ENCODE results near the gene CRYAB. TPM values are rescaled to one million over a fixed set of nuclear protein-coding genes. Genes with fewer than 3 reads are reported as not detected.

The CRYAB gene
- total RNA-seq, 1 experiment from 2014 or later: 1.6 TPM

DNA sequence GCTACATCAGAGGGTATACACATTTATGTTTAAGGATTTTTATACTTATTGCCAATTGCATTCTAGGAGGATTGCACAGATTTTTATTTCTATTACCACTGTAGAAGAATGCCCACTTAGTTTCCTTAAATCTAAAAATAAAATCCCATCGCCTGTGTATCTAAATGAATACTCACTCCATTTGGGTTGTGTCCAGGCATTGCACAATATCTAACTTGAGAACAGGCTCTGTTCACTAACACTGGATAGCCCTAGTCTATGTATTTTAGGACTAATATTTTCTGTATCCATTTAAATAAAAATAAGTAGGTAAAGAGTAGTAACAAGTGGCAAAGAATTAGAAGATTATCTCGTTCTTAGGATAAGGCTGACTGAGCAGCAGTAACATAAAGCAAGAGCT, 11.2 kb upstream of the CRYAB start:
- ChIA-PET CTCF (no interaction called here), POLR2A (ENCODE audit: low non-redundant PET) (no interaction called here)
- intact Hi-C loops (cut with micrococcal nuclease; ENCODE audit: unreplicated experiment): no loop called here
- H3K9me3 ChIP-seq (ENCODE audit: low read depth, low read length, poor library complexity, severe bottlenecking): no peaks in the 10 kb centered on the region
- H3K36me3 ChIP-seq (ENCODE audit: insufficient read depth, low read length, poor library complexity, severe bottlenecking): no peaks in the 10 kb centered on the region
- no peak overlapping the region for H3K4me3 ChIP-seq (ENCODE audit: low read depth, low read length, poor library complexity, severe bottlenecking)
- TF ChIP-seq, protein P1, sequence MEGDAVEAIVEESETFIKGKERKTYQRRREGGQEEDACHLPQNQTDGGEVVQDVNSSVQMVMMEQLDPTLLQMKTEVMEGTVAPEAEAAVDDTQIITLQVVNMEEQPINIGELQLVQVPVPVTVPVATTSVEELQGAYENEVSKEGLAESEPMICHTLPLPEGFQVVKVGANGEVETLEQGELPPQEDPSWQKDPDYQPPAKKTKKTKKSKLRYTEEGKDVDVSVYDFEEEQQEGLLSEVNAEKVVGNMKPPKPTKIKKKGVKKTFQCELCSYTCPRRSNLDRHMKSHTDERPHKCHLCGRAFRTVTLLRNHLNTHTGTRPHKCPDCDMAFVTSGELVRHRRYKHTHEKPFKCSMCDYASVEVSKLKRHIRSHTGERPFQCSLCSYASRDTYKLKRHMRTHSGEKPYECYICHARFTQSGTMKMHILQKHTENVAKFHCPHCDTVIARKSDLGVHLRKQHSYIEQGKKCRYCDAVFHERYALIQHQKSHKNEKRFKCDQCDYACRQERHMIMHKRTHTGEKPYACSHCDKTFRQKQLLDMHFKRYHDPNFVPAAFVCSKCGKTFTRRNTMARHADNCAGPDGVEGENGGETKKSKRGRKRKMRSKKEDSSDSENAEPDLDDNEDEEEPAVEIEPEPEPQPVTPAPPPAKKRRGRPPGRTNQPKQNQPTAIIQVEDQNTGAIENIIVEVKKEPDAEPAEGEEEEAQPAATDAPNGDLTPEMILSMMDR (conservative IDR thresholded peaks at IDR 0.05; ENCODE audit: low read depth, low read length): no peak
- no peak for TF ChIP-seq EZH2 (IDR thresholded peaks at IDR 0.05; ENCODE audit: borderline replicate concordance, low read depth, low read length, poor library complexity, severe bottlenecking)
- BruUV-seq (replicated peaks): TSS peak; percentile 74
- no peaks in the 10 kb centered on the region for H3K27me3 ChIP-seq (replicated peaks; ENCODE audit: insufficient read depth, low read depth, low read length, poor library complexity)
- H3K4me1 ChIP-seq (ENCODE audit: insufficient read depth, low read length, poor library complexity, severe bottlenecking): peaks cover 55% of the 10 kb centered on the region
- DNase-seq (ENCODE audit: low spot score): peak; percentile 82
- H3K27ac ChIP-seq (ENCODE audit: low read depth, low read length, poor library complexity, severe bottlenecking): peak overlapping the region; percentile 87

GRCh38 chr11:111921541-111922230, 10.1 kb upstream of the CRYAB start:
- intact Hi-C loops (cut with micrococcal nuclease; ENCODE audit: unreplicated experiment): no loop called here
- no peak for TF ChIP-seq EZH2 (IDR thresholded peaks at IDR 0.05; ENCODE audit: borderline replicate concordance, low read depth, low read length, poor library complexity, severe bottlenecking)
- TF ChIP-seq, protein P1 (conservative IDR thresholded peaks at IDR 0.05; ENCODE audit: low read depth, low read length): no peak
- no TSS peak for BruUV-seq (replicated peaks)
- peak overlapping the region; percentile 87 for H3K27ac ChIP-seq (ENCODE audit: low read depth, low read length, poor library complexity, severe bottlenecking)
- CTCF ChIA-PET: interaction anchor here (0.5 kb wide), 1 partner anchor 20 kb away, joined by 5 read pairs; no protein-coding TSS in a partner anchor
- H3K4me1 ChIP-seq (ENCODE audit: insufficient read depth, low read length, poor library complexity, severe bottlenecking): peaks cover 55% of the 10 kb centered on the region
- no peaks in the 10 kb centered on the region for H3K36me3 ChIP-seq (ENCODE audit: insufficient read depth, low read length, poor library complexity, severe bottlenecking)
- DNase-seq (ENCODE audit: low spot score): peak; percentile 67
- no peaks in the 10 kb centered on the region for H3K9me3 ChIP-seq (ENCODE audit: low read depth, low read length, poor library complexity, severe bottlenecking)
- no peak overlapping the region for H3K4me3 ChIP-seq (ENCODE audit: low read depth, low read length, poor library complexity, severe bottlenecking)
- POLR2A ChIA-PET (ENCODE audit: low non-redundant PET): no interaction called here
- no peaks in the 10 kb centered on the region for H3K27me3 ChIP-seq (replicated peaks; ENCODE audit: insufficient read depth, low read depth, low read length, poor library complexity)

- H3K27ac ChIP-seq (ENCODE audit: low read depth, low read length, poor library complexity, severe bottlenecking): peak overlapping the region; percentile 14
- no peaks in the 10 kb centered on the region for H3K27me3 ChIP-seq (replicated peaks; ENCODE audit: insufficient read depth, low read depth, low read length, poor library complexity)
- intact Hi-C loops (cut with micrococcal nuclease; ENCODE audit: unreplicated experiment): no loop called here
- ChIA-PET CTCF (interaction anchor here (0.5 kb wide), 1 partner anchor 20 kb away, joined by 5 read pairs; no protein-coding TSS in a partner anchor), POLR2A (ENCODE audit: low non-redundant PET) (no interaction called here)
- DNase-seq (ENCODE audit: low spot score): no peak
- H3K36me3 ChIP-seq (ENCODE audit: insufficient read depth, low read length, poor library complexity, severe bottlenecking): no peaks in the 10 kb centered on the region
- no TSS peak for BruUV-seq (replicated peaks)
- no peak for TF ChIP-seq EZH2 (IDR thresholded peaks at IDR 0.05; ENCODE audit: borderline replicate concordance, low read depth, low read length, poor library complexity, severe bottlenecking)
- TF ChIP-seq, protein P1 (conservative IDR thresholded peaks at IDR 0.05; ENCODE audit: low read depth, low read length): no peak
- no peaks in the 10 kb centered on the region for H3K9me3 ChIP-seq (ENCODE audit: low read depth, low read length, poor library complexity, severe bottlenecking)
- H3K4me1 ChIP-seq (ENCODE audit: insufficient read depth, low read length, poor library complexity, severe bottlenecking): peaks cover 49% of the 10 kb centered on the region
- H3K4me3 ChIP-seq (ENCODE audit: low read depth, low read length, poor library complexity, severe bottlenecking): no peak overlapping the region
These were observed 9.3 kb upstream of the CRYAB start for GRCh38 chr11:111920908-111921307.
